NCI-H2196 treated with DMSO at 0.1 percent for 48 hours (cell line): ENCODE measurements around the gene VPS37D.
"Not testable (repeated sequence)": the region's sequence is repeated elsewhere in the genome, so short reads cannot be mapped to it uniquely, and the experiment has no call there.

Experiments
- DNase-seq: peaks from one replicate; lab custom pipeline; 2025; ENCODE audit not compliant: unreplicated experiment; lab: John Stamatoyannopoulos, UW

Gene VPS37D

DNA sequence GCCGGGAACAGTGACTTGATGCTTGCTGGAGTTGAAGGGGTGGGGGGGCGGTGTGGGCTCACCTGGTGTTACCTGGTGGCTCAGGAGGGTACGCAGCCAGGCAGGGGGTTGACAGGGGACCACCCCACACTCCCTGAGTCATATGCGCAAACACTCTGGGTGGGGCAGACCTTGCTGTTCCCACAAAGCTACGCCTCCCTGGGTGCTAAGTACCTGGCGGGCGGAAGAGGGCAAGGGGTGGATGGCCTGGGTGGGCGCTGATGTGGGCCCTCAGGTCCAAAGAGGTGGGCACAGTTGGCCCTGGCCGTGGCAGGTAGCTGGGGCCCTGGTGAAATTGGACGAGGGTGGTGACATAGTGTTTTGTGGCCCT is 37.9 kb downstream of the VPS37D start:
- DNase-seq: no peak

DNA sequence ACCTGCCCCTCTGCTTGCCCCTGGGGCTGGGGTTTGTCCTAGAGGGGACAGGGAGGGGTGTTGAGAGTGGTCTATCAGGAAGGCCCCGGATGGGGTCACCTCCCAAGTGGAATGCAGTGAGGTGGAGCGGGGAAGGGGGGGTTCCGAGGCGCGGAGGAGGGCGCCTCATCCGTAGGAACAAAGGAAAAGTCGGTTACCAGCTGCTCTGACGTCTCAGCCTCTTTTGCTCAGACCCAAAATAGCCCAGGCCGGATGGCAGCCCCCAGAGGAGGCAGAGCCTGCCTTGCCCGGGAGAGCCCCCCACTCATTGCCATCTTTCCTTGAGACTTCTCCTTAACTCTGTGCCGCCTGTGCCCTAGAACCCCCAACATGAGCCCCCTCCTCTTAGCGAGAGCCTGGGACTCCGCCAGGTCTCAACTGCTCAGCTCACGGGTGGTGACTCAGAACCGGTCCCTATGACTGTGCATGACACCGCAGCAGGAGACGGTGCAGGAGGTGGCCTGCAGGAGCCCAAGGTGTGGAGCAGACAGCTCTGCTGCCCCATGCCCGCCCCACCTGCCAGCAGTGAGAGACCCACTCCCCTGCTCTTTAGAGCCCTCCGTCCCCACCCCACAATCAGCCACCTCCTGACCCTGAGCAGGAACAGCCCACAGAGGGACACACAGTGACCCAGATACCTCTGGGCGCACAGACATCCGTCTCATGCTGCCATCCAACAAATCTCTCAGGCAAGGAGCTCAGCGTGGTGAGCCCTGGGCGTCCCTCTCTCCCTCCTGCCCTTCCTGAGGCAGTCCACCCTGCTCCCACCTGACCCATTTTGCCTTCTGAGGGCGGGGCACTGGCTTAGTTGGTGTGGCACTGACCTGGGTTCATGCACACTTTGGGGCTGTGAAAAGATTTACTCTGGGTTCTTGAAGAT is 38.8 kb downstream of the VPS37D start:
- DNase-seq: no peak

DNA sequence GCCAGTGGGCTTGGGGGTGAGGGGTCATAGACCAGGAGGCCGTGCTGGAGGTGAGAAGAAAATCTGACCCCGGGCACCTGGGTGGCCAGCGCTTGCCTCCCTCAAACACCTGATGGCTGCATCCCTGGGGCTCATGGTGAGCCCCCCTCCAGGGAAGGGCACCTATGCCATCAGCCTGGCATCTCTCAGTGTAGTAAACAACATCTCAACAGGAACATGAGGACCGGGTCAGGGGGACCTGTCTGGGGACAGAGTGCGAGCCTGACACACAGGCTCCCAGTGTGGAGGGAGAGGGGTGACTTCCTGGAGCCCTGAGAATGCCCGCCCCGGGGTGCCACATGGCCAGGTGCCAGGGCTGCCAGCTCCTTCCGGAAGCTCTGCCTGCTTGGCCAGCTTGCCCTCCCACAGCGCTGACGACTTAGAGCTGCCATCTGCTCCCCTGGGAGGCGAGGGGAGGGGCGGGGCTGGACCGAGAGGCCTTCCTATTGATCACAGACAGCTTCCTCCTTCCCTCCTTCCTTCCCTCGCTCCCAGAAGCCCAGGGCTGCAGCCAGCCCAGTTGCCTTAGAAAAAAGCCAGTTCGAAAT is 39.5 kb downstream of the VPS37D start:
- peak; percentile 90 for DNase-seq

DNA sequence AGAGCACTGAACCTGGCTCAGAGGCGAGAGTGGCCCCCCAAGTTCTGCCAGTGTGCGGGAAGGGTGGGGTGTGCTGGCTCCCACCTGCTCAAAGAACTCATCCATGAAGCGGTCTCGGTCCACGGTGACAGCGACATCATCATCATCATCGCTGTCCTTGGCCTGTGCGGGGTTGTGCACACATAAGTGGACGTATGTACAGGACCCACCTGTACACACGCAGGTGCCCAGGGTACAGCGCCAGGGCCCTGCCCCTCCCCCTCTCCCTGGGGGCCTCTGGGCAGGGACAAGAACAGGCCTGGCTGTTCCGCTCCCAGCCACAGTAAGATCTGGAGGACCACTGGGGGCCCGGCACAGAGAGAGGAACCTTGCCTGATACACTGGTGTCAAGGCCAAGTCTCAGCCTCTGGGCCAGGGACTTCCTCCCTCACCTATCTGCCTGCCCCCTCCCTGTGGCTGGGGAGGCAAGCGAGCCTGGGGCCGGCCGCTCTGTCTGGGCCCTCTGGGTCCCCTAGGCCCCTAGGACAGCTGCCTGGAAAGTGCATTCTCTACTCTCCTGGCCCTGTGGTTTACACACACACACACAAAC is 41.4 kb downstream of the VPS37D start:
- DNase-seq: no peak

DNA sequence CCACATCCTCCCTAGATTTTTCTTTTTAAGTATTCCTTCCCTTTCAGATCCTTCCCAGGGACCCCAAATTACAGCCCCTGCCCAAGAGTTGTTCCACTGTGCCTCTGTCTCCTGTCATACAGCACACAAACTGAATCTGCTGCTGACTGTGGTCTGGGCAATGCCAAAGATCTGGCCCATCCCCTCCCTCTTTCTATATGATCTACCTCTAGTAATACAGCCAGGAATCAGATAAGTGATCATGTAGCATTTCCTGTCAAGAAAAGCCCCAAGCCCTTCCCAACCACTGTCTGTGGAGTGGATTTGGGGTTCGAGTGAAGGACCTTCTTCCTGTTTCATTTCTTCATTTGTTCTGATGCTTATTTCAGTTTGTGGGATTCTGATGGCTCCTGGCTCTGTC is 45.1 kb downstream of the VPS37D start:
- DNase-seq: no peak

DNA sequence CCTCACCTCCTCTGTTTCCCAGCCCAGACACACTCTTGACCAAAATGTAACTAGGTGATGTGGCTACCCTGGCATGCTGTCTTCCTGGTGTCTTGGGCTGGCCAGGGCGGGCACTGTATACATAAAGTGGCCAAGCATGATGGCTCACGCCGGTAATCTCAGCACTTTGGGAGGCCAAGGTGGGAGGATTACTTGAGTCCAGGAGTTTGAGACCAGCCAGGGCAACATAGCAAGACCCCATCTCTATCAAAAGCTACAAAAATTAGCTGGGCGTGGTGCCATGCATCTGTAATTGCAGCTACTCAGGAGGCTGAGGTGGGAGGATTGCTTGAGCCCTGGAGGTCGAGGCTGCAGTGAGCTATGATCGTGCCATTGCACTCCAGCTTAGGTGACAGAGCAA is 45.7 kb downstream of the VPS37D start:
- not testable (repeated sequence) for DNase-seq

DNA sequence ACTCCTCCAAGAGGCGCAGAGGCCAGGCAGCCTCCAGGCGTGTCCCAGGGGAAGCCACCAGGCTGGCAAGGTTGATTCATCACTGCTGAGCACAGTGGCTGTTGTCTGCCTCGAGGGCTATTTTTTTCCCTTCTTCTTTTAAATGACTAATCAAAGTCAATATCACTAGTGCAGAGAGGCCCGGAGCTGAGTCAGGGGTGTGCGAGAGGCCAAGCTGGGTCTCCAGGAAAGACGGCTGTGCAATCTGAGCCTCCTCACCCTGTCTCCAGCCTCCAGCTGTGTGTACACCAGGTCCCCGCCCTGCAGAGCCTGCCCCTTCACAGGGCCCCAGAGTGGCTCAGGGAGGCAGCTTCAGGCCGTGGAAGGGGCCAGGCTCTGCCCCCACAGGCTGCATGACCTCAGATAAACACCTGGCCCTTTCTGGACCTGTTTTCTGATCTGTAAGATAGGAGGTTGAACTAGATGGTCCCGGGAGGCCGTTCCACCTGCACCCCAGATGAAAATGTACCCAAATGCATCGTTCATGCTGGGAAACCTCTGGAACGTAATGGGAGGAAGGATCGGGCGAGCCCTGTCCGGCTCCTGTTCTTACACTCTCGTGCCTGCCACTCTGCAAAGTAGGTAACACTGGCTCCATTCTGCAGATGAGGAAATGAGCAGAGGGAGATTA is 48.2 kb downstream of the VPS37D start:
- peak; percentile 80 for DNase-seq

DNA sequence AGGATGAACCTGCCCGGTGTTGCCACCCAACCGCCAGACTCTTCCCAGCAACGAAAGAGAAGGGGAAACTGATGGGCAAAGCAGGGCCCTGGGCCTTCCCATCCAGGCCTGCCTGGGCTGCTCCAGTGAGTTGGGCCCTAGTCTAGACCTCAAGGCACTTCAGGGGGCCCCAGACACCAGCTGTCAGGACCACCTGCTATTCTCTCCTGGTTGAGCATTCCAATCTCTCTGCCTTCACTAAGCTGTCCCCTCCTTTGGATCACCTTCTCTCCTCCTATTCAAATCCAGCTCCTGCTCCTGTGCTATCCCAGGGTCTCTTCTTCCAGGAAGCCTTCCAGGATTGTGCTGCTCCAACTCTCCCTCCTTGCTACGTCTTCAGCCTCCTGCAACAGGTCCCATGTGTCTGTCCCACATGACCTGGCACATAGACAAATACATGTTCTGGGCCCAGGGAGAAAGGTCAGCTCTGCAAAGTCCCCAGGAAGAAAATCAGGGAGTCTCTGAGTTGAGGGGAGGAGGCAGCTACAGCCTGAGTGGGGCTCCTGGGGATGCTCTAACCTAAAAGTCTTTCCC is 48.8 kb downstream of the VPS37D start:
- DNase-seq: no peak

DNA sequence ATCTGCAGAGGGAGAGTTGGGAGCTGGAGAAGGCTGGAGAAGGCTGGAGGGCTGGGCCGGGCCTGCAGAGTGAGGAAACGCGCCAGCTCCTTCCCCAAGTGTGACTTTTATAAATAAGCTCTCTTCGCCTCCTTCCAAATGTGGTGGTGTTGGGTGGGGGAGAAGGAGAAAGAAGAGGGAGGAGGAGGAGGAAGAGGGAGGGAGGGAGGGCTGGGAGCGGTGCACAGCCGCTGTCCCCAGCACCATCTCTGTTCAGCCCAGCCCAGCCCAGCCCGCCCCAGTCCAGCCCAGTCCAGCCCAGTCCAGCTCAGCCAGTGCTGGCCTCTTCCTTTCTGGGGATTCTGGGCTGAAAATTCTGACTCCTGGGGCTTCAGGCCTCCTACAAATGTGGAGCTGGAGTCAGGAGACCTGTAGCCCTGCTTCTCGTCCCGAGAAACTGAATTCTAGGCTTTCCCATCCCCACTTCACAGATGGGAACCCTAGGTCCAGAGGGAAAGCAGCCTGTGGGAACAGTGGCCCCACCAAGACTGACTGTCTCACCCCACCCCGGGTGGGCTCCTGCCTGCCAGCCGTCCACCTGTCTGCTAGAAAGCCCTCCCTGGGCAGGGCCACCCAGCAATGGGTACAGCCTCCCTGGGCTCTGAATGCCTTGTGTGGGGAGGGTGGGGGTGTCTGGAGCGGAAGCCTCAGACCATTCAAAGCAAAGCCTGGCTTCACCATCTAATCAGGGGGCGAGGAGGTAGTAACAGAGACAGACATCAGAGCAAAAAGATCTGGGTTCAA is 49.6 kb downstream of the VPS37D start:
- no peak for DNase-seq

DNA sequence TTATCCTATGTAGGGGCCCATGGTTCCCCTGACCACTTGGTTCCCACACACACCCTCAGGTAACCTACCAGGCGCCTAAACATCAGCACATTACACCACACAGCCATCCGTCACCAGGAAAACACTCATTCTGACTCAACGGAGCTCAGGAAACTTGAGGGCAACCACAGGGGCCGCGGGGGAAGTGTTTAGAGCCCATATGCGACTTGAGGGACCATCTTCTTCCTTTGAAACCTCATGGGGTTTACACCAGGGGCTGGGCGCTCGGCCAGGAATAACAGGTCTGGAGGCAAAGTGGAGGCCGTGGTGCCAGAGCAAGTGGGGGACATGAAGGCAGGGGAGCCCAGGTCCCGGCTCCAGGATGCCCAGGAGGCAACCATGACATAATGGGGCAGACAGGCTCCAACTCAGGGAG is 50.4 kb downstream of the VPS37D start:
- DNase-seq: no peak

DNA sequence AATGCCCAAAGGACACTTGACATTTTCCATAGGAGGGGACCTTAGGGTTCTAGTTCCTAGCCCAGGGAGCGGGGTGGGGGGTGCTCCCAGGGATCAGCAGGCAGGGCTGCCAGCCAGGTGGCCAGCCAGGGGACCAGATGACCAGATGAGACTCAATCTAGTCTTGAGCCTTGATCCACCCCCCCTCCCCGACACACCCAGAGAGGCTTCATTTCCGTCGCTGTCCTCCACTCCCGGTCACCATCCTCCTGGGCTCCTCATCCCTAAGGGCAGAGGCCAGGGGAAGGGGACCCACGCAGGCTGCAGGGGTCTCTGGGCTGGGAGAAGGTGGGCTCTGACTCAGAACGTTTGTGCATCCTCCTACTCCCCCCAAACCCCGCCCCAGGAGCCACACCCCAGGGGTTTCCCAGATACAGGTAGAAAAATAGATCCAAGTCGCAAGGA is 50.8 kb downstream of the VPS37D start:
- no peak for DNase-seq

DNA sequence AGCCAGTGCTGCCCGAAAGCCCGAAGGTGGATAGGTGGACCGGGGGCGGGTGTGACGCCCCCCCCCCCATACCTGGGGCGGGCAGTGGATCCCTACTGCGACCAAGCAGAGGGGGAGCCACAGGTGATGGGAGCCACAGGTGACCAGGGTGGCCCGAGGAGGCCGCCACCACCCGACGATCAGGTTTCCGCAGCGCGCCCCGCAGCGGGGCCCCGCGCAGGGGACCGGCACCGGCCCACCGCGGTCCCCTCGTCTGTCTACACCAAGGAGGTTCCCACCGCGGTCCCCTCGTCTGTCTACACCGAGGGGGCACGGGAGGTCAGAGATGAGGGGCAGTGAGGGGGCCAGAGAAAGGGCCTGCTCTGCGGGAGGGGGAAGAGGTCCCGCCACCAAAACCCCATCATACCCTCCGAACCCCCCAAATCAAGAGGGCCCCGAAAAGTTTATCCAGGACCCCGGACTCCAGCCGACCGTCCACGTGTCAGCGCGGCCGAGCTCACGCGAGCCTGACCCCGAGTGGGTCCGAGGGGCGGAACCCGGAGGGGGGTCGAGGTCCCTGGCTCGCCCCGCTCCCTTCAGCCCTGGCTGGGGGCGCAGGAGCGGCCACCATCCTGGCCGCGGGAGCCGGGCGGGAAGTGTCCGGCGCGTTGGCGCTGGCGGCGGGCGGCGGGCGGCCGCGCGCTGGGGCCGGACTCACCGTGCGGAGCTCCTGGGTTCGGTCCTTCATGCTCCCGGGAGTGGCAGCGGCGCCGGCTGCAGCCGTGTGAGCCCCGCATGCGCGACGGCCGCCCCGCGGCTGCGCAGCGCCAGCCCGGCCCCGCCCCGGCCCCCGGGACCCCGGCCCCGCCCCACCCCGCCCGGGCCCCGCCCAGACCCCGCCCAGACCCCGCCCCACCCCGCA is 51.5 kb downstream of the VPS37D start, which contains the start of gene STX1A:
Gene STX1A, minus strand, starts transcription at position 765 of the 901 bp plus-strand sequence. Its CDS starts 38 bp downstream, at position 727.
- peak; percentile 50 for DNase-seq

DNA sequence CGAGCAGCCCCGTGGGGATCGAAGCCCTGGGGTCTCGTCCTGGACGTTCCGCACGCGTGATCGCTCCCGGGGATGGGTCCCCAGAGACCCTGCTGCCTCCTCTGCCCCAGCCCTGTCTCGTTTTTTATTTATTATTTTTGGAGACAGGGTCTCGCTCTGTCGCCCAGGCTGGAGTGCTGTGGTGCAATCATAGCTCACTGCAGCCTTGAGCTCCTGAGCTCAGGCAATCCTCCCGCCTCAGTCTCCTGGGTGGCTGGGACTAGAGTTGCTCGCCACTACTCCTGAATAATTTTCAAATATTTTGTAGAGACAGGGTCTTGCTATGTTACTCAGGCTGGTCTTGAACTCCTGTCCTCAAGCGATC is 52.2 kb downstream of the VPS37D start:
- DNase-seq: no peak

DNA sequence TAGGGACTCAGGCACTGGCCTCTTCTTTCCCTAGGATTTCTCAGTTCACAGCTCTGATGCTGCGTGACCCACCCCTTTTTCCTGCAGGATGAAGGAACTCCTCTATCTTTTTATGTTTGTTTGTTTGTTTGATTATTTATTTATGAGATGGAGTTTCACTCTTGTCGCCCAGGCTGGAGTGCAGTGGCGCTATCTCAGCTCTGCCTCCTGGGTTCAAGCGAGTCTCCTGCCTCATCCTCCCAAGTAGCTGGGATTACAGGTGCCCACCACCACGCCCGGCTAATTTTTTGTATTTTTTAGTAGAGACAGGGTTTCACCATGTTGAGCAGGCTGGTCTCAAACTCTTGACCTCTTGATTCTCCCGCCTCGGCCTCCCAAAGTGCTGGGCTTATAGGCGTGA is 52.8 kb downstream of the VPS37D start:
- not testable (repeated sequence) for DNase-seq

DNA sequence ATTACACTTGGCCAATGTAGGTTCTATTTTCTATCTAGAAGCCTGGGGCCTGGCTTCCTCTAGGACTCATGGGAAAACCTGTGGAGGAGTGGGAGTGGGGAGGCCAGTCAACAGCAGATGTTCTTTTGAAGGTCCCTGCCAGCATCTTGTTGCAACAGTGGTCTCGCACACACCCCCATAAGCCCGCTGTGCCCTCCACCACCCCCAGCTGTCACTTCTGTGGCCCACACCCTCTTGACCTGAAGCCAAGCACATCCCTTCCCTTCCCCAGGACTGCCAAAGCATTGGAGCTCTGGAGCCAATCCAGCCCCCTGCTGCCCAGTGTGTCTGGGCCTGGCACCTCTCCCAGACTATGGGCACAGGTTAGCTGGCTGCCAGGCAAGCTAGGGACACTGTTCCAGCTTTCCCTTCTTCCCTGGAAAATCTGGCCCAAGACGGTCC is 53.8 kb downstream of the VPS37D start:
- peak; percentile 79 for DNase-seq
